Heart right ventricle (tissue), 16 donors: Measurements from ENCODE around the gene MDN1. TPM values are rescaled to one million over a fixed set of nuclear protein-coding genes. Genes with fewer than 3 reads are reported as not detected.
"Not testable (repeated sequence)": the region's sequence is repeated elsewhere in the genome, so short reads cannot be mapped to it uniquely, and the experiment has no call there.

Experiments
- ATAC-seq, 8 donors: fragments of 200-7000 bp; cut with Tn5 transposase; one replicate each; pipeline ENCODE4 v1.9.1; 2020; ENCODE audit warnings: mild to moderate bottlenecking in 8 of 8, moderate library complexity in 8 of 8, moderate number of reproducible peaks in 1 of 8
- DNase-seq, 2 donors: peaks; one replicate each; pipeline ENCODE4 v3.0.0-alpha.2; 2020
- H3K27ac ChIP-seq, 10 donors: fragments of 200-600 bp; sonication (generic) in 2 of 10; one replicate each; pipeline versions ENCODE4 v1.5.0 to v1.8.0; 2020 to 2022; ENCODE audit warnings: mild to moderate bottlenecking in 3 of 10
- H3K27me3 ChIP-seq, 7 donors: fragments of 200-600 bp; one replicate each; pipeline ENCODE4 v1.8.0; 2021 to 2022; ENCODE audit warnings: mild to moderate bottlenecking in 2 of 7
- H3K36me3 ChIP-seq, 9 donors: fragments of 200-600 bp; sonication (generic) in 1 of 9; one replicate each; pipeline versions ENCODE4 v1.5.0 to v1.8.0; 2020 to 2022; ENCODE audit warnings: mild to moderate bottlenecking in 2 of 9
- H3K4me1 ChIP-seq, 9 donors: fragments of 200-600 bp; sonication (generic) in 1 of 9; one replicate each; pipeline versions ENCODE4 v1.5.0 to v1.8.0; 2020 to 2022; ENCODE audit warnings: mild to moderate bottlenecking in 4 of 9
- H3K4me3 ChIP-seq, 10 donors: fragments of 200-600 bp; sonication (generic) in 2 of 10; one replicate each; pipeline versions ENCODE4 v1.5.0 to v1.8.0; 2020 to 2022; ENCODE audit warnings: mild to moderate bottlenecking in 7 of 10, moderate library complexity in 2 of 10
- H3K9me3 ChIP-seq, 11 donors: fragments of 200-600 bp in 10 of 11; sonication (generic) in 2 of 11; one replicate each; pipeline versions ENCODE4 v1.5.0 to v1.8.0; 2013 to 2022; ENCODE audit warnings: mild to moderate bottlenecking in 2 of 11, control low read depth in 1 of 11, moderate library complexity in 1 of 11
- CTCF ChIP-seq, 9 donors: fragments of 200-600 bp; sonication (generic) in 2 of 9; IDR thresholded peaks; one replicate each; pipeline versions ENCODE4 v1.5.0 to v1.8.0; 2021 to 2022; ENCODE audit warnings: antibody characterized with exemption in 9 of 9, mild to moderate bottlenecking in 5 of 9, moderate library complexity in 1 of 9
- WGBS, 2 donors: extraction: QIAGEN DNeasy Blood & Tissue Kit; methylation state at CpG; one replicate each; pipeline ENCODE4 v1.1.7; 2013; ENCODE audit warnings: inconsistent platforms in 1 of 2; 5-methylcytosine and 5-hydroxymethylcytosine counted together
- intact Hi-C, 10 donors: fragments of 100-400 bp; cut with DNase I; formaldehyde crosslinking; loops; one replicate each; pipeline versions ENCODE4 v1.11.1 to v1.14.2; 2022
- polyA plus RNA-seq, 2 donors: library from polyadenylated mRNA; stranded (reverse); fragments of 200-250 nt; gene quantifications; one replicate each; pipeline ENCODE4 v1.2.3, GENCODE V29; 2013
- total RNA-seq, 10 donors: library from RNA; stranded (reverse); fragmentation: NEBNext Ultra II Directional in 3 of 10; extraction: Animal tissue kit (Norgen Biotek cat#: 25700) in 3 of 10; gene quantifications; one replicate each; pipeline versions ENCODE4 v1.2.1 to v1.2.4, GENCODE V29; 2021 to 2023
- donor health status: Arrhythmogenic right ventricular cardiomyopathy.
- donor health status: ischemic (EF 13 %, LVEDD 7.1; RV severe dilation, severe dysfunction).
- donor health status: healthy with polysubstance abuse.
- donor health status: DM: no; HTN: yes; CAD: no.
- donor health status: DM: no; HTN: no; CAD: no.
- donor health status: ischemic (EF 25% LVEDD 6.9; RV normal size, moderate dysfunction).
- donor health status: ischemic (EF 25% LVEDD 5.7; RV mildly dilated, moderate dysfunction).
- donor health status: healthy.
- donor health status: DM: yes; HTN: yes; CAD: no.
- donor health status: Ischemic cardiomyopathy.
- donor health status: ischemic (EF 35%, LVEDD 5.7; RV mildly dilated, moderate dysfunction).
- donor health status: nonischemic (EF 11% LVEDD 7.7; RV severe dilation, severe dysfunction).
- donor health status: DM: yes; HTN: yes; CAD: no.
- donor health status: PGD.
- donor health status: ischemic (EF 29% LVEDD 5.4; RV normal size, mild dysfunction).
- donor health status: nonischemic (EF 23%, LVEDD 6.1; RV moderate dilation, normal function).

Gene MDN1
- total and polyA plus RNA-seq, 12 donors = 8.6 to 41.2 (median 27.5) TPM

- peak overlapping the region in 5 of 10 donors; percentile 30 to 57 (median 43) for H3K27ac ChIP-seq
Observed at GRCh38 chr6:89826029-89826528, 6.5 kb upstream of the MDN1 start.

GRCh38 chr6:89818977-89819335 is 638 bp downstream of the MDN1 start:
- Histone ChIP-seq H3K4me3 (peak overlapping the region; percentile 46 to 98 (median 86)), H3K36me3 (no peaks in the 10 kb centered on the region), H3K27ac (peak overlapping the region in 9 of 10 donors; percentile 78 to 94 (median 84)), H3K4me1 (peaks cover 0 to 32% (median 22%) of the 10 kb centered on the region in 9 donors), H3K9me3 (no peaks in the 10 kb centered on the region), H3K27me3 (no peaks in the 10 kb centered on the region)
- TF ChIP-seq CTCF (IDR thresholded peaks at IDR 0.05) = no peak
- ATAC-seq (peak; percentile 1 to 41 (median 22)), DNase-seq (no peak)
- WGBS, 2 donors = 0% methylated on average over 14 of the region's 14 CpGs
- intact Hi-C loops = loop anchor here in 1 of 10 donors (1.0 kb wide), 1 partner anchor 10 kb away; the partner anchor contains the start of gene CASP8AP2

More at GRCh38 chr6:89826029-89826528, 6.5 kb upstream of the MDN1 start:
- TF ChIP-seq CTCF (IDR thresholded peaks at IDR 0.05) = no peak
- 59 to 61% methylated on average over 6 of the region's 6 CpGs for WGBS, 2 donors
- DNase-seq = no peak
- ATAC-seq = no peak
- H3K4me3 ChIP-seq = no peak overlapping the region
- no peaks in the 10 kb centered on the region for H3K9me3 ChIP-seq
- intact Hi-C loops = no loop called here
- peaks cover 0 to under 1% (median 0%) of the 10 kb centered on the region in 9 donors for H3K36me3 ChIP-seq
- H3K4me1 ChIP-seq = peaks cover 7 to 17% (median 13%) of the 10 kb centered on the region in 9 donors
- H3K27me3 ChIP-seq = no peaks in the 10 kb centered on the region

- peaks cover 0 to 32% (median 22%) of the 10 kb centered on the region in 9 donors for H3K4me1 ChIP-seq
- WGBS, 2 donors = 73 to 74% methylated on average over 3 of the region's 3 CpGs
- ATAC-seq (no peak), DNase-seq (no peak)
- H3K4me3 ChIP-seq = no peak overlapping the region
- no peak for TF ChIP-seq CTCF (IDR thresholded peaks at IDR 0.05)
- no peaks in the 10 kb centered on the region for H3K27me3 ChIP-seq
- H3K27ac ChIP-seq = no peak overlapping the region
- intact Hi-C loops = no loop called here
- no peaks in the 10 kb centered on the region for H3K9me3 ChIP-seq
- H3K36me3 ChIP-seq = no peaks in the 10 kb centered on the region
Observed at GRCh38 chr6:89817481-89817880, 2.1 kb downstream of the MDN1 start.

- DNase-seq, ATAC-seq: not testable (repeated sequence)
- WGBS, 2 donors = 97% methylated on average over 3 of the region's 3 CpGs
Observed at GRCh38 chr6:89813422-89813821, 6.2 kb downstream of the MDN1 start.

GRCh38 chr6:89807581-89807980 is 12.0 kb downstream of the MDN1 start:
- Histone ChIP-seq H3K27me3 (no peaks in the 10 kb centered on the region), H3K4me1 (peaks cover 0 to 7% (median 0%) of the 10 kb centered on the region in 9 donors), H3K9me3 (no peaks in the 10 kb centered on the region), H3K4me3 (no peak overlapping the region), H3K36me3 (peaks cover 0 to 8% (median 0%) of the 10 kb centered on the region in 9 donors), H3K27ac (no peak overlapping the region)
- no peak for TF ChIP-seq CTCF (IDR thresholded peaks at IDR 0.05)
- ATAC-seq = no peak
- no peak for DNase-seq
- WGBS, 2 donors = 90 to 92% methylated on average over 3 of the region's 3 CpGs
- intact Hi-C loops = no loop called here

More at GRCh38 chr6:89813422-89813821, 6.2 kb downstream of the MDN1 start:
- H3K36me3 ChIP-seq, intact Hi-C loops, H3K27me3 ChIP-seq, H3K27ac ChIP-seq, H3K4me3 ChIP-seq, H3K9me3 ChIP-seq: not testable (repeated sequence)
- H3K4me1 ChIP-seq = peaks cover 0 to 15% (median 12%) of the 10 kb centered on the region in 9 donors
